Tongue (tissue), 2 donors: ENCODE data around the gene PHKG1. TPM values are rescaled to one million over a fixed set of nuclear protein-coding genes. Genes with fewer than 3 reads are reported as not detected.
"Not testable (repeated sequence)": the region's sequence is repeated elsewhere in the genome, so short reads cannot be mapped to it uniquely, and the experiment has no call there.

Experiments used
- DNase-seq: peaks from one replicate; pipeline ENCODE4 v3.0.0-alpha.2; 2015
- total RNA-seq: library from RNA; depleted of rRNA; stranded (reverse); fragments of >200 nt; gene quantifications from one replicate; pipeline ENCODE4 v1.2.3, GENCODE V29; 2014

Gene PHKG1
- 65.2 TPM for total RNA-seq

GRCh38 chr7:56092789-56093531 lies at the start of gene PHKG1:
Gene PHKG1 (minus strand): TSS chr7:56092952. CDS start chr7:56088941, 4,011 bp downstream.
- DNase-seq, result peak; percentile 88

DNA sequence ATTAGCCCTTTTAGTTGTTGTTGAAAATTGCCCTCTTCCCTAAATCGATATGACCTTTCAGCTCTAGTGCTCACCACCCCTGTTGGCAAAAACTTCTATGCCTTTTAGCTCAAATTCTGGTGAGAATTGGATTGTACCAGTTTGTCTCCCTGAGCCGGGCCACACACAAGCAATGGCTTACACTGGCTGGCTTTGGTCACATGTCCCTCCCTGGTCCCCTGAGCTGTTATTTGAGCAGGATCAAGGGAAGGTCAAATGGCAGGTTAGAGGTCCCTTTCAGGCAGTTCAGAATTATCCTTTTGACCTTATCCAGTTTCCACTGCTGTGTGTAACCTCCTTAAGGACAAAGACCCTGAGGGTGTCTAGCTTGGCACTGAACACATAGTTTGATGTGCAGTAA lies 38.3 kb upstream of the PHKG1 start:
- DNase-seq, result not testable (repeated sequence)

DNA sequence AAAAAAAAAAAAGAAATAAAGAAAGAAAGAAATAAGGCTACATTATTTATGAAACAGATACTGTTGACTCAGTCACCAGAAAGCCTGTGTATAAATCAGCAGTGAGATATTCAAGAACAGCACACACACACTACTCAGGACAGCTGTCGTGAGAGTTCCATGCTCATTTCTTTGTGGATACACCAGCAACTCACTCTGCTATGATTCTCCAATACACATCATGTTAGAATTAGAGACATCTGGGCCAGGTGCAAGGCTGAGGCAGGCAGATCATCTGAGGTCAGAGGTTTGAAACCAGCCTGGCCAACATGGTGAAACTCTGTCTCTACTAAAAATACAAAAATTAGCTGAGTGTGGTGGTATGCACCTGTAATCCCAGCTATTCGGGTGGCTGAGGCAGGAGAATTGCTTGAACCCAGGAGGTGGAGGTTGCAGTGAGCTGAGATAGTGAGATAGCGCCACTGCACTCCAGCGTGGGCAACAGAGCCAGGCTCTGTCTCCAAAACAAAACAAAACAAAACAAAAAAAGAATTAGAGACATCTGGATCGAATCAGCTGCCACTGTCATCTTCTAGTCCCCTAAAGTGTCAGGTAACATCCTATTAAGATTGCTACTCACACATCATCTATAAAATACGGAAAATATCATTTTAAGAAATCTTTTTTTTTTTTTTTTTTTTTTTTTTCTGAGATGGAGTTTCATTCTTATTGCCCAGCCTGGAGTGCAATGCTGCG lies 34.7 kb upstream of the PHKG1 start:
- DNase-seq, result no peak

DNA sequence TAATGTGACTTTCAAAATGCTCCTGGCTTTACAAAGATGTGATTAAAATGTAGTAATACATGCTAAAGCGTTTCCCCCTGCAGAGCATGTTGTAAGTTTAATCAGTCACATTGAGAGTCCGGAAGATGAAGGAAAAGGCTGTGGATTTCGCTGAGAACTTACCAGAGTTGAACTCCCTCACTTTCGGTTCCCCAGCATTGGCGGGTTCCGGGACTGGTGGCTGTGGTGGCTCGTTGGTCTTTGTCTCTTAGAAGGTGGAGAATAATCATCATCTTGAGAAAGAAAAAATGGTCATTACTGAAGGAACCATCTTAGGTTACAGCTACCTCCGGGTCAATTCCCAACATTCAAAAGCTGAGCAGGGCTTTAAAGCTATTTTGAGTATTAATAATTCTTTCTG lies 33.1 kb upstream of the PHKG1 start:
- DNase-seq, result no peak

GRCh38 chr7:56124981-56125380 lies 32.2 kb upstream of the PHKG1 start:
- DNase-seq, result no peak

GRCh38 chr7:56121440-56121839 lies 28.7 kb upstream of the PHKG1 start:
- no peak for DNase-seq

DNA sequence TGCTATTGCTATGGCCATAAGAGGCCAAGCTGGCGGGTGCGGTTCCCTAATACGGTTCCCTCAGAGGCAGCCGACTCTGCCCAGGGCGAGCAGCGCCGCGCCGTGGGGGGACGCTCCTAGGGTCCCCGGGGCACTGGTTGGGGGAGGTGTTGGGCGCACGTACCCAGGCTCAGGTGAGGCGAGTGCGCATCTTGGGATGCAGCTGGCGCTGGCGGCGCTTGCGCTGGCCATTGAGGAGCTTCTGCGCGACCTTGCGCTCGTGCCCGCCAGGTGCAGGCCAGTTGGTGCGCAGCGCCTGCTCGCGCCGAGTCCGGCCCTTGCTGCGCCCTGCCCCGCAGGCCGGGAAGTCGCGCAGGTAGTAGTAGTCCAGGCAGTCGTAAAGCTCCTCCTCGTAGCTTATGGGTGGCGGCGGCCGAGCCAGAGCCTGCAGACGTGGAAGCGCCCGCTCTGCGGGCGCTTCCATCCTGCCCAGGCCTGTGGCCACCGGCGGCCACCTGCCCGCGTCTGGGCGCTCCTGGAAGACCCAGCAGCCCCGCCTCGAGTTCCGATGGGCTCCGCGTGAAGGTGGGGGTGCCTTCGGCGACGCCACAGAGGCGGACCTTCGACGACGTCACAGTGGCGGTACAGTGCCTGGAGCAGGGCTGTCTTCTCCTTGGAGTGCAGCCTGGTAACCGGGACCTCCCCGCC lies 23.2 kb upstream of the PHKG1 start, which contains the start of gene NUPR2:
TSS of gene NUPR2 (minus strand) at position 566 of the 687 bp plus-strand sequence. CDS start at position 463, 103 bp downstream.
- no peak for DNase-seq

GRCh38 chr7:56112244-56112643 lies 19.5 kb upstream of the PHKG1 start:
- DNase-seq, result not testable (repeated sequence)

- no peak for DNase-seq
Measured at GRCh38 chr7:56110611-56111010, 17.9 kb upstream of the PHKG1 start.

- DNase-seq, result no peak
Measured at GRCh38 chr7:56107954-56108258, 15.2 kb upstream of the PHKG1 start.

DNA sequence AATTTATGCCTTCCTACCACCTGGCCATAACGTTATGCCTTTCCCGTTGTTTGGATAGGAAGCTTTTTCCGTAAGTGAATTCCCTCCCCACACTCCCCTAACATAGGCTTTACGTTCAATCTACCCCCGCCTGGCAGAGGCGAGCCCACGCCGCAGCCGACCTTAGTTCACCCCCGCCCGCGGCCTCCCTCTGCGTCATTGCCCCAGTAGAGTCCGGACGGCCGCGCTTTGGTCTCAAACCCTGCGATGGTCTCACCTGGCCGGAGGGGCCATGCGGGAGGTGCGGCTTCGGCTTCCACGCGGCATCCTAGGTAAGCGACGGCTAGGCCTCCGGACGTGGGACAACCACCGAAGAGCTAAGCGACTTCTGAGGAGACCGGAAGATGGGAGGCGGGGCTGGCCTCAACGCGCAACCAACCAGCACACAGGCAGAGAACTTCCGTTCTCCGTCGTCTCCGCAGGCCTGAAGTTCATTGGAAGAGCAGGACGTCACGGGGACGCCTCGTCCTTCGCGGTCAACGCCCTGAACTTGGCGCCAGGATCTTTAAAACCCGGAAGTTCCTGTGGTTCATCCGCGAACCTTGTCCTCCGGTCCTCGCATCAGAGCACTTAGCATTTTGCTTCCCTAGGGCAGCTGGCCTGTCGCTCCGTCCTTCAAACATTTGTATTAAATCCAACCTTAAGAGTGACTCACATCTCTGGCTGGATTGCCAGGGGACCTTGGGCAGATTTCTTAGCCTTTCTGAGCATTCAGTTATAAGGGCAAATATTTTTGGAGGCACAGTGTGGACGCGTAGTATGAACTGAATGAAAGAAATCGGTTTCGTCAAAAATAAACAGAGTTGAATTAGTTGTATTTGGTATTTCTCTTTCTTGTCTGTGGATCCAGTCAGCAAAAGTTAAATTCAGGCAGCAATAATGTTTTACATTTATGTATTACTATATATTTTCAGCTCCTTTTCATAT lies 13.6 kb upstream of the PHKG1 start, which contains the start of gene CHCHD2:
TSS of gene CHCHD2 (minus strand) at position 369 of the 966 bp plus-strand sequence. CDS start at position 306, 63 bp downstream.
- peak; percentile 99 for DNase-seq

DNA sequence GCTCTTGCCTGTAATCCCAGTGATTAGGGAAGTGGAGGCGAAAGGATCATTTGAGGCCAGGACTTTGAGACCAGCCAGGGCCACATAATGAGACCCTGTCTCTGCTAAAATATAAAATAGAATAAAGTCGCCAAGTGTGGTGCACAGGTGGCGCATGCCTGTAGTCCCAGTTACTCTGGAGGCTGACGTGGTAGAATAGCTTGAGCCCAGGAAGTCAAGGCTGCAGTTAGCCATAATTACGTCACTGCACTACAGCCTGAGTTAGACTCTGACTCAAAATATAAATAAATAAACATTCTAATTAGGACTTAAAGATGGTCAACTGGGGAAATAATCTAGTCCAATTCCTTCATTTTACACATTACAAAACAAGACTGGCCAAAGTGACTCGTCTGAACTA lies 12.8 kb upstream of the PHKG1 start:
- DNase-seq, result peak; percentile 38

GRCh38 chr7:56104138-56104537 lies 11.4 kb upstream of the PHKG1 start:
- not testable (repeated sequence) for DNase-seq

- no peak for DNase-seq
Measured at GRCh38 chr7:56099653-56100052, 6.9 kb upstream of the PHKG1 start.

DNA sequence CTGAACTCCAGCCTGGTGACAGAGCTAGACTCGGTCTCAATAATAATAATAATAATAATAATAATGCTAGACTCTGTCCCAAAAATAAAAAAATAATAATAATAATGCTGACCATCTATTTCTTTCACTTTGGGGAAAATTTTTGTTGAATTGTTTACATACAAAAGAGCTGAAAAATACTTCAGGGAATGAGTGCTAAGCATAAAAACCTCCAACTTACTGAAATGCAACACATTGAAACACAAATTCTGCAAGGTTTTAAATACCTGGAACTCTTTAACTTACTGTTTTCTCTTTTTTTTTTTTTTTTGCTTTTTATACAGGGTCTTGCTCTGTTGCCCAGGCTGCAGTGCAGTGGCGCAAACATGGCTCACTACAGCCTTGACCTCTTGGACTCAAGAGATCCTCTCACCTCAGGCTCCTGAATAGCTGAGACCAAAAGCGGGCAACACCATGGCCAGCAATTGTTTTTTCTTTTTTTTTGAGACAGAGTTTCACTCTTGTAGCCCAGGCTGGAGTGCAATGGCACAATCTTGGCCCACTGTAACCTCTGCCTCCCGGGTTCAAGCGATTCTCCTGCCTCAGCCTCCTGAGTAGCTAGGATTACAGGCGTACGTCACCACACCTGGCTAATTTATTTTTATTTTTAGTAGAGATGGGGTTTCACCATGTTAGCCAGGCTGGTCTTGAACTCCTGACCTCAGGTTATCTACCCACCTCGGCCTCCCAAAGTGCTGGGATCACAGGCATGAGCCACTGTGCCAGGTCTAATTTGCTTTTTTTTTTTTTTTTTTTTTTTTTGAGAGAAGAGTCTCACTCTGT lies 5.6 kb upstream of the PHKG1 start:
- not testable (repeated sequence) for DNase-seq

DNA sequence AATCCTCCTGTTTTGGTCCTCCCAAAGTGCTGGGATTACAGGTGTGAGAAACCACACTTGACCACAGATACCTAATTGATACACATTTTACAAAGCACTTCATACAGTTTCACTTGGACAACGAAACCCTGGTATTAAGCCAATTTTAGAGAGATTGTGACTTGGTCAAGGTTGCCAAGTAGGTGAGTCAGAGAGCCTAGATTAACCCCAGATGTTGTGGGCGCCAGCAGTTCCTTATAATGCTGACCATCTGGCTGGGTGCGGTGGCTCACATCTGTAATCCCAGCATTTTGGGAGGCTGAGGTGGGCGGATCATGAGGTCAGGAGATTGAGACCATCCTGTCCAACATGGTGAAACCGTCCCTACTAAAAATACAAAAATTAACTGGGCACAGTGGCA lies 4.9 kb upstream of the PHKG1 start:
- DNase-seq, result no peak

GRCh38 chr7:56092388-56092787 lies 364 bp downstream of the PHKG1 start:
- not testable (repeated sequence) for DNase-seq

GRCh38 chr7:56091591-56091990 lies 1.2 kb downstream of the PHKG1 start:
- peak; percentile 50 for DNase-seq

DNA sequence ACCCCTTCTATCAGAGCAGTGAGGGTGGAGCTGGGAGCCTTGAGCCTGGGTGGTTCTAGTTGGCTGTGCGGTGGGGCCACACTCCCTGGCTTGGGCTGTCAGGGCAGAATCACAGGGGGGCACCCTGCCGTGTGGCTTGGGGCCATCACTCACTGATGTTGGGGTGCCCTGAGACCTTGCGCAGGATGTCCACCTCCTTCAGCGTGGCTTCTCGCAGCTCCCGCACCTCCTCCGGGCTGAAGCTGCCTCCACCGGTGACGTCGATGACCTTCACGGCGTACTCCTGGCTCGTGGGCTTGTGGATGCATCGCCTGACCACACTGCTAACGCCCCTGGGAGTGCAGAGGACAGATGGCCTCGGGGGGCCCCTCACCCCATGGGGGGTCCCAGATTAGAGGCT lies 5.3 kb downstream of the PHKG1 start:
- no peak for DNase-seq

- no peak for DNase-seq
Measured at GRCh38 chr7:56086761-56087160, 6.0 kb downstream of the PHKG1 start.
